Measurements from ENCODE around the gene CTTNBP2.

CTTNBP2 gene

GRCh38 chr7:117873310-117874190 lies at the start of gene CTTNBP2:
Gene CTTNBP2, minus strand, starts transcription at chr7:117873441. Its CDS starts 26 bp downstream, at chr7:117873415.
- no peak for TF ChIP-seq CTCF (IDR thresholded peaks at IDR 0.05; ENCODE audit: insufficient read depth, low read depth, low read length, missing control alignments)
- peak within 1 kb of the TSS; percentile 60 for H3K4me3 ChIP-seq (ENCODE audit: low read length)
- peak; percentile 66 for DNase-seq (ENCODE audit: low read depth)

GRCh38 chr7:117916309-117916708 lies 43.1 kb upstream of the CTTNBP2 start:
- no peak for TF ChIP-seq CTCF (IDR thresholded peaks at IDR 0.05; ENCODE audit: insufficient read depth, low read depth, low read length, missing control alignments)
- H3K4me3 ChIP-seq (ENCODE audit: low read length): no peak overlapping the region
- DNase-seq (ENCODE audit: low read depth): no peak

GRCh38 chr7:117912421-117912820 lies 39.2 kb upstream of the CTTNBP2 start:
- TF ChIP-seq CTCF (IDR thresholded peaks at IDR 0.05; ENCODE audit: insufficient read depth, low read depth, low read length, missing control alignments): no peak
- no peak overlapping the region for H3K4me3 ChIP-seq (ENCODE audit: low read length)
- DNase-seq (ENCODE audit: low read depth): no peak

- DNase-seq (ENCODE audit: low read depth): no peak
- TF ChIP-seq CTCF (IDR thresholded peaks at IDR 0.05; ENCODE audit: insufficient read depth, low read depth, low read length, missing control alignments): no peak
- no peak overlapping the region for H3K4me3 ChIP-seq (ENCODE audit: low read length)
Measured at GRCh38 chr7:117908031-117908795, 35.0 kb upstream of the CTTNBP2 start.

- TF ChIP-seq CTCF (IDR thresholded peaks at IDR 0.05; ENCODE audit: insufficient read depth, low read depth, low read length, missing control alignments): no peak
- DNase-seq (ENCODE audit: low read depth): no peak
Measured at GRCh38 chr7:117907049-117907640, 33.9 kb upstream of the CTTNBP2 start.

GRCh38 chr7:117902314-117902889 lies 29.2 kb upstream of the CTTNBP2 start:
- DNase-seq (ENCODE audit: low read depth): no peak
- no peak for TF ChIP-seq CTCF (IDR thresholded peaks at IDR 0.05; ENCODE audit: insufficient read depth, low read depth, low read length, missing control alignments)
- H3K4me3 ChIP-seq (ENCODE audit: low read length): no peak overlapping the region

More at GRCh38 chr7:117907049-117907640, 33.9 kb upstream of the CTTNBP2 start:
- H3K4me3 ChIP-seq (ENCODE audit: low read length): no peak overlapping the region

Data from epithelial cell of esophagus (primary cell).